Spleen (tissue), 7 donors: ENCODE results near the gene TTC7B.

Source experiments
- CTCF ChIP-seq, 11 experiments: fragments of 200-600 bp in 7 of 11; fragments of 450-650 bp in 4 of 11; sonication (generic) in 4 of 11; IDR thresholded peaks in 8 of 11; conservative IDR thresholded peaks in 3 of 11; 1 replicate in 7 of 11; 2 replicates in 4 of 11; pipeline versions ENCODE4 v1.4.0 to v1.8.0; 2016 to 2021; ENCODE audit warnings: antibody characterized with exemption in 11 of 11, inconsistent platforms in 4 of 11, mild to moderate bottlenecking in 1 of 11
- POLR2A ChIP-seq, 3 donors: fragments of 450-650 bp; IDR thresholded peaks; one replicate each; pipeline ENCODE4 v1.5.1; 2017; ENCODE audit warnings: antibody characterized with exemption in 3 of 3, mild to moderate bottlenecking in 1 of 3
- donor health status: DM: no; HTN: no; CAD: no; lungs with moderate emphysema.
- donor health status: DM: no; HTN: no; CAD: no.
- donor health status: DM: no; HTN: no; CAD: no.

DNA sequence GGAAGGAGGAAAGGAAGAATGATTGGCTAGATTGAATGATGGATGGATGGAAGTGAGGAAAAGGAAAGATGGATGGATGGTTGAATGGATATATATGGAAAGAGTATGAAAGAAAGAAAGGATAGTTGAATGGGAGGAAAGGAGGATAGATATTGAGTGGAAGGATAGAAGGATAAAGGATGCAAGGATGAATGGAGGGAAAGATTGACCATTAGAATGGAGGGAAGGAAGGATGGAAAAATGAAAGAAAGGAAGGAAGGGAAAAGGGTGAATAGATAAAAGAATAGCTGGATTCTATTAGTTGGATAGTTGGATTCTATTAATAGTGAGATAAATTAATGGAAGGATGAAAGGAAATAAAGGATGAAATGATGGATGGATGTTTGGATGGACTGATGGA, 313.5 kb downstream of the TTC7B start:
- TF ChIP-seq CTCF (IDR thresholded peaks at IDR 0.05 in 8 of 11, conservative IDR thresholded peaks at IDR 0.05 in 3 of 11) (no peak), POLR2A (IDR thresholded peaks at IDR 0.05) (no peak)
